B cell (primary cell): ENCODE results near the gene PRDM11. TPM values are rescaled to one million over a fixed set of nuclear protein-coding genes. Genes with fewer than 3 reads are reported as not detected.

Experiments
- ATAC-seq: fragments of 200-7000 bp; cut with Tn5 transposase; one replicate; pipeline ENCODE4 v1.10.0; 2021; ENCODE audit warnings: low read depth, mild to moderate bottlenecking, moderate number of reproducible peaks, moderate library complexity
- CTCF ChIA-PET: fragments of 350-600 bp; sonication (Branson Sonifier 250); formaldehyde crosslinking; loops from one replicate; lab custom pipeline; 2021; ENCODE audit warnings: antibody characterized with exemption, inconsistent platforms; lab: Charles Lee
- POLR2A ChIA-PET: fragments of 350-600 bp; sonication (Branson Sonifier 250); formaldehyde crosslinking; loops from one replicate; lab custom pipeline; 2021; ENCODE audit warnings: antibody characterized with exemption; lab: Charles Lee
- DNase-seq: peaks from one replicate; pipeline ENCODE4 v3.0.0; 2013
- H2AFZ ChIP-seq: 2 replicates; pipeline ENCODE4 v1.6.1; 2012; ENCODE audit warnings: mild to moderate bottlenecking, low read depth, low read length; ENCODE audit not compliant: insufficient read depth, poor library complexity, severe bottlenecking
- H3K27ac ChIP-seq, 2 donors: 1 replicate in 1 of 2; 2 replicates in 1 of 2; pipeline ENCODE4 v1.5.1; 2012 to 2013; ENCODE audit warnings: low read length in 2 of 2, mild to moderate bottlenecking in 2 of 2, moderate library complexity in 1 of 2
- H3K27me3 ChIP-seq, 4 experiments: fragments of 200-600 bp in 1 of 4; sonication (generic) in 1 of 4; replicated peaks in 1 of 4; 1 replicate in 2 of 4; 2 replicates in 2 of 4; pipeline versions ENCODE4 v1.6.1 to v1.7.0; 2013 to 2016; ENCODE audit warnings: low read length in 3 of 4, mild to moderate bottlenecking in 2 of 4, mixed read lengths in 1 of 4, moderate library complexity in 1 of 4; ENCODE audit not compliant: insufficient read depth in 4 of 4, control insufficient read depth in 3 of 4; ENCODE audit errors: control extremely low read depth in 1 of 4
- H3K36me3 ChIP-seq, 2 experiments: replicated peaks in 1 of 2; 1 replicate in 1 of 2; 2 replicates in 1 of 2; pipeline versions ENCODE4 v1.6.1 to v1.7.1; 2013; ENCODE audit warnings: low read length in 1 of 2; ENCODE audit not compliant: insufficient read depth in 2 of 2, control insufficient read depth in 1 of 2; ENCODE audit errors: control extremely low read depth in 1 of 2, extremely low read depth in 1 of 2
- H3K4me1 ChIP-seq, 2 donors: fragments of 200-600 bp in 1 of 2; sonication (generic) in 1 of 2; 1 replicate in 1 of 2; 2 replicates in 1 of 2; pipeline versions ENCODE4 v1.5.1 to v1.6.1; 2013 to 2017; ENCODE audit warnings: low read length in 2 of 2; ENCODE audit not compliant: control insufficient read depth in 2 of 2, insufficient read depth in 2 of 2
- H3K4me2 ChIP-seq: replicated peaks from 2 replicates; pipeline ENCODE3; 2012; ENCODE audit warnings: mild to moderate bottlenecking, low read depth, low read length; ENCODE audit not compliant: poor library complexity, severe bottlenecking
- H3K4me3 ChIP-seq, 5 experiments: fragments of 200-600 bp in 1 of 5; sonication (generic) in 1 of 5; 1 replicate in 3 of 5; 2 replicates in 2 of 5; pipeline versions ENCODE4 v1.5.1 to v1.7.0; 2011 to 2016; ENCODE audit warnings: low read length in 4 of 5, mild to moderate bottlenecking in 4 of 5, low read depth in 2 of 5, control low read depth in 1 of 5, moderate library complexity in 1 of 5; ENCODE audit not compliant: insufficient read depth in 1 of 5; ENCODE audit errors: control extremely low read depth in 1 of 5, extremely low read depth in 1 of 5
- H3K79me2 ChIP-seq: fragments of 200-600 bp; sonication (generic); one replicate; pipeline ENCODE4 v1.6.0; 2016; ENCODE audit warnings: low read length; ENCODE audit not compliant: control insufficient read depth, insufficient read depth
- H3K9ac ChIP-seq: fragments of 200-600 bp; sonication (generic); 2 replicates; pipeline ENCODE4 v1.6.1; 2017; ENCODE audit warnings: mild to moderate bottlenecking, low read length, moderate library complexity
- H3K9me3 ChIP-seq, 3 donors: one replicate each; pipeline versions ENCODE4 v1.6.1 to v1.7.1; 2013; ENCODE audit warnings: low read length in 2 of 3; ENCODE audit not compliant: control insufficient read depth in 2 of 3, insufficient read depth in 1 of 3; ENCODE audit errors: control extremely low read depth in 1 of 3
- H4K20me1 ChIP-seq: 2 replicates; pipeline ENCODE4 v1.6.0; 2012; ENCODE audit warnings: mild to moderate bottlenecking, low read length; ENCODE audit not compliant: insufficient read depth, control insufficient read depth, poor library complexity, severe bottlenecking
- H3K27ac Mint-ChIP-seq: one replicate; pipeline ENCODE4 v1.8.0; 2021; ENCODE audit warnings: mixed read lengths
- H3K27me3 Mint-ChIP-seq: one replicate; pipeline ENCODE4 v1.8.0; 2021; ENCODE audit warnings: mixed read lengths
- H3K4me1 Mint-ChIP-seq: one replicate; pipeline ENCODE4 v1.8.0; 2021; ENCODE audit warnings: mixed read lengths
- H3K4me3 Mint-ChIP-seq: one replicate; pipeline ENCODE4 v1.8.0; 2021; ENCODE audit warnings: mixed read lengths
- H3K9me3 Mint-ChIP-seq: one replicate; pipeline ENCODE4 v1.8.0; 2022; ENCODE audit warnings: mixed read lengths; ENCODE audit not compliant: insufficient read depth
- CTCF ChIP-seq: fragments of 200-600 bp; IDR thresholded peaks from one replicate; pipeline ENCODE4 v1.8.0; 2022; ENCODE audit warnings: antibody characterized with exemption, mild to moderate bottlenecking
- EZH2 ChIP-seq: IDR thresholded peaks from 2 replicates; pipeline ENCODE4 v1.6.1; 2012; ENCODE audit warnings: borderline replicate concordance, low read depth, mild to moderate bottlenecking, moderate library complexity, low read length; ENCODE audit not compliant: insufficient read depth, poor library complexity, severe bottlenecking
- WGBS: methylation state at CpG from one replicate; pipeline ENCODE4 v1.1.5; 2013; ENCODE audit warnings: missing lambda C conversion rate; ENCODE audit not compliant: insufficient coverage; 5-methylcytosine and 5-hydroxymethylcytosine counted together
- intact Hi-C: fragments of 100-400 bp; cut with micrococcal nuclease; formaldehyde crosslinking; loops from one replicate; pipeline ENCODE4 v1.10.0; 2022
- polyA plus RNA-seq: library from polyadenylated mRNA; depleted of rRNA; stranded (reverse); fragments of >200 nt; gene quantifications from 2 replicates; pipeline ENCODE4 v1.2.3, GENCODE V29; 2012
- total RNA-seq, 2 donors: library from RNA; stranded (reverse); fragments of 120-200 nt in 1 of 2; gene quantifications; 1 replicate in 1 of 2; 2 replicates in 1 of 2; pipeline versions ENCODE4 v1.2.3 to v1.2.4, GENCODE V29; 2013 to 2022

Gene PRDM11
- total and polyA plus RNA-seq, 2 donors (not counting 1 experiment from before 2014, with no cell fraction given) = 9.5 to 26.2 TPM

GRCh38 chr11:45262900-45263299 is 116.5 kb downstream of the PRDM11 start:
- Histone ChIP-seq H3K4me1 (no peaks in the 10 kb centered on the region), H3K4me3 (no peak overlapping the region), H3K27ac (no peak overlapping the region), H3K9ac (no peak overlapping the region), H3K4me2 (no peak overlapping the region), H3K27me3 (peaks cover 0 to 13% (median 0%) of the 10 kb centered on the region in 4 experiments), H4K20me1 (no peaks in the 10 kb centered on the region), H3K36me3 (no peaks in the 10 kb centered on the region), H3K79me2 (no peaks in the 10 kb centered on the region), H3K9me3 (no peaks in the 10 kb centered on the region), H2AFZ (no peak overlapping the region)
- no peak for DNase-seq
- Mint-ChIP-seq H3K4me3 (no peak overlapping the region), H3K4me1 (no peaks in the 10 kb centered on the region), H3K27ac (no peak overlapping the region), H3K27me3 (peaks cover 47% of the 10 kb centered on the region), H3K9me3 (no peaks in the 10 kb centered on the region)
- ATAC-seq = no peak
- CTCF ChIA-PET = no interaction called here
- 95% methylated on average over 3 of the region's 4 CpGs for WGBS
- POLR2A ChIA-PET = no interaction called here
- TF ChIP-seq EZH2 = no peak
- intact Hi-C loops = no loop called here

- POLR2A ChIA-PET = no interaction called here
- H3K9me3 Mint-ChIP-seq = no peaks in the 10 kb centered on the region
- Histone ChIP-seq H3K4me3 (no peak overlapping the region), H3K79me2 (no peaks in the 10 kb centered on the region), H3K4me2 (no peak overlapping the region), H3K27ac (no peak overlapping the region), H3K9me3 (no peaks in the 10 kb centered on the region), H2AFZ (no peak overlapping the region), H3K36me3 (no peaks in the 10 kb centered on the region), H3K27me3 (peaks cover 0 to 13% (median 0%) of the 10 kb centered on the region in 4 experiments), H3K4me1 (no peaks in the 10 kb centered on the region), H4K20me1 (no peaks in the 10 kb centered on the region), H3K9ac (no peak overlapping the region)
- H3K27ac Mint-ChIP-seq = no peak overlapping the region
- ATAC-seq (no peak), DNase-seq (no peak)
- CTCF ChIA-PET = no interaction called here
- WGBS = 100% methylated on average over 3 of the region's 3 CpGs
- no peak overlapping the region for H3K4me3 Mint-ChIP-seq
- H3K27me3 Mint-ChIP-seq = peaks cover 50% of the 10 kb centered on the region
- H3K4me1 Mint-ChIP-seq = no peaks in the 10 kb centered on the region
- no peak for TF ChIP-seq CTCF
- TF ChIP-seq EZH2 = no peak
- intact Hi-C loops = no loop called here
These were observed 117.3 kb downstream of the PRDM11 start for GRCh38 chr11:45263773-45264172.
